Mesendoderm (in vitro differentiated cells): Measurements from ENCODE around the gene GDF9.

Experiments used
- DNase-seq: peaks from one replicate; pipeline ENCODE4 v3.0.0; 2013
- H2AK5ac ChIP-seq: 2 replicates; pipeline ENCODE4 v1.6.1; 2013; ENCODE audit warnings: low read length, inconsistent platforms
- H2BK120ac ChIP-seq: 2 replicates; pipeline ENCODE4 v1.6.1; 2013; ENCODE audit warnings: low read depth, mild to moderate bottlenecking, low read length, moderate library complexity, mixed read lengths
- H2BK15ac ChIP-seq: replicated peaks from 2 replicates; pipeline ENCODE4 v1.6.1; 2013; ENCODE audit warnings: low read depth, mild to moderate bottlenecking, moderate library complexity
- H2BK5ac ChIP-seq: 2 replicates; pipeline ENCODE4 v1.6.1; 2013; ENCODE audit warnings: low read length, inconsistent platforms
- H3K18ac ChIP-seq: 2 replicates; pipeline ENCODE4 v1.6.1; 2013; ENCODE audit warnings: mild to moderate bottlenecking, low read length, mixed read lengths
- H3K23ac ChIP-seq: one replicate; pipeline ENCODE4 v1.6.1; 2013; ENCODE audit warnings: low read length
- H3K27ac ChIP-seq: 2 replicates; pipeline ENCODE4 v1.5.1; 2013; ENCODE audit warnings: low read depth, mild to moderate bottlenecking, inconsistent platforms, low read length, moderate library complexity
- H3K27me3 ChIP-seq: 2 replicates; pipeline ENCODE4 v1.6.1; 2013; ENCODE audit warnings: low read length, control low read depth, mild to moderate bottlenecking, inconsistent platforms; ENCODE audit not compliant: insufficient read depth, poor library complexity
- H3K36me3 ChIP-seq: 2 replicates; pipeline ENCODE4 v1.6.1; 2013; ENCODE audit warnings: low read length, inconsistent platforms; ENCODE audit not compliant: control insufficient read depth, insufficient read depth
- H3K4ac ChIP-seq: one replicate; pipeline ENCODE4 v1.6.1; 2013; ENCODE audit warnings: low read depth, mild to moderate bottlenecking, low read length, moderate library complexity
- H3K4me1 ChIP-seq: 2 replicates; pipeline ENCODE4 v1.6.1; 2013; ENCODE audit warnings: low read depth, low read length, inconsistent platforms; ENCODE audit not compliant: control insufficient read depth
- H3K4me2 ChIP-seq: 2 replicates; pipeline ENCODE4 v1.6.1; 2013; ENCODE audit warnings: low read length
- H3K4me3 ChIP-seq: 2 replicates; pipeline ENCODE4 v1.5.1; 2013; ENCODE audit warnings: mild to moderate bottlenecking, low read length
- H3K56ac ChIP-seq: one replicate; pipeline ENCODE4 v1.6.1; 2013; ENCODE audit warnings: low read length
- H3K79me1 ChIP-seq: 2 replicates; pipeline ENCODE4 v1.6.1; 2013; ENCODE audit warnings: low read length, inconsistent platforms
- H3K79me2 ChIP-seq: 2 replicates; pipeline ENCODE4 v1.6.1; 2013; ENCODE audit warnings: mild to moderate bottlenecking, low read length; ENCODE audit not compliant: control insufficient read depth, insufficient read depth
- H3K9ac ChIP-seq: 2 replicates; pipeline ENCODE4 v1.6.1; 2013; ENCODE audit warnings: low read length, inconsistent platforms
- H4K5ac ChIP-seq: one replicate; pipeline ENCODE4 v1.6.1; 2013; ENCODE audit warnings: low read length
- H4K8ac ChIP-seq: one replicate; pipeline ENCODE4 v1.6.1; 2013; ENCODE audit warnings: low read depth, mild to moderate bottlenecking, control low read depth, low read length, moderate library complexity
- WGBS: extraction: QIAGEN DNeasy Blood & Tissue Kit; methylation state at CpG from one replicate; pipeline ENCODE4 v1.1.7; 2013; ENCODE audit warnings: low lambda C conversion rate, missing lambda C conversion rate; ENCODE audit not compliant: insufficient coverage; ENCODE audit errors: extremely low coverage; 5-methylcytosine and 5-hydroxymethylcytosine counted together

Gene GDF9

DNA sequence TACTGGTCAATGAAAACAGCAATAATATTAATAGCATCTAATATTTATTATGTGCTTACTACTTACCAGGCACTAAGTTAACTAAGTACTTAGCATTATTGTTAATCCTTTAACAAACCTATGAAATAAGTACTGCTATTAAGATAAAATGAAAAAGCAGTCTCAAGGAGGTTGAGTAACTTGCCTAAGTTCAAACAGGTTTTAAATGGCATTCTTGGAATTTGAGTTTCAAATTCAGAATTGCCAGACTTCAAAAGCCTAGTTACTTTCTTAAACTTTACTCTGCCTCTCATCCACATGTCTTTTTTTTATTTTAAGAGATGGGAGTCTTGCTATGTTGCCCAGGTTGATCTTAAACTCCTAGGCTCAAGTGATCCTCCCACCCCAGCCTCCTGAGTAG, 23.2 kb upstream of the GDF9 start:
- Histone ChIP-seq H2BK5ac (no peak overlapping the region), H3K79me1 (peaks cover 2% of the 10 kb centered on the region), H3K4me2 (no peak overlapping the region), H2AK5ac (no peak overlapping the region), H3K18ac (no peak overlapping the region), H4K8ac (no peak overlapping the region), H2BK15ac (no peak overlapping the region), H3K27ac (no peak overlapping the region), H3K4me3 (no peak overlapping the region), H3K4ac (no peak overlapping the region), H3K56ac (no peak overlapping the region), H3K9ac (no peak overlapping the region), H3K23ac (no peak overlapping the region), H3K4me1 (no peaks in the 10 kb centered on the region), H3K27me3 (no peaks in the 10 kb centered on the region), H4K5ac (no peak overlapping the region), H3K79me2 (no peaks in the 10 kb centered on the region), H3K36me3 (peaks cover 6% of the 10 kb centered on the region), H2BK120ac (no peak overlapping the region)
- DNase-seq, result no peak

DNA sequence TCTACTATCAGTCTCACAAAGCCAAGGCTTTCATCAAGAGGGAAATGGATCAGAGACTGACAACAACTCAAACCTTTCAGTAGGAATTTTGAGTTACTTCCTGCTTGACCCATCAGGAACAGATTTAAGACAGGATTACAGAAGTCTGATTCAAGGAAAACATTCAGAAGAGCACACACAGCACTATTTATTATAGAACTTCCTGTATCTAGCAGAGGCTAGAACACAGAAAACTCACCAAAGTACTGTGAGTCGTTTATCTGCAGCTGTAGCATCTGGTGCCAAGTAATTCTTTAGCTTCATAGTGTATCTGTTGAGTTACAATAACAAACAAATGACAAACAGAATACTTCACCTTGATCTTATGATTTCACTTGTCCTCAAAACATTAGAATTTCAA, 21.0 kb upstream of the GDF9 start:
- DNase-seq, result no peak
- Histone ChIP-seq H3K27ac (no peak overlapping the region), H3K4ac (no peak overlapping the region), H2BK15ac (no peak overlapping the region), H3K56ac (no peak overlapping the region), H4K8ac (no peak overlapping the region), H4K5ac (no peak overlapping the region), H3K27me3 (no peaks in the 10 kb centered on the region), H3K9ac (no peak overlapping the region), H3K79me2 (no peaks in the 10 kb centered on the region), H3K4me3 (no peak overlapping the region), H3K4me2 (no peak overlapping the region), H3K4me1 (no peaks in the 10 kb centered on the region), H3K23ac (no peak overlapping the region), H2AK5ac (no peak overlapping the region), H2BK120ac (no peak overlapping the region), H2BK5ac (no peak overlapping the region), H3K18ac (no peak overlapping the region), H3K79me1 (peaks cover 2% of the 10 kb centered on the region), H3K36me3 (peaks cover 4% of the 10 kb centered on the region)
- WGBS, result no CpG with 5 or more reads among the region's 1 CpG

GRCh38 chr5:132886064-132886823, 20.0 kb upstream of the GDF9 start:
- Histone ChIP-seq H3K9ac (no peak overlapping the region), H3K27ac (no peak overlapping the region)

DNA sequence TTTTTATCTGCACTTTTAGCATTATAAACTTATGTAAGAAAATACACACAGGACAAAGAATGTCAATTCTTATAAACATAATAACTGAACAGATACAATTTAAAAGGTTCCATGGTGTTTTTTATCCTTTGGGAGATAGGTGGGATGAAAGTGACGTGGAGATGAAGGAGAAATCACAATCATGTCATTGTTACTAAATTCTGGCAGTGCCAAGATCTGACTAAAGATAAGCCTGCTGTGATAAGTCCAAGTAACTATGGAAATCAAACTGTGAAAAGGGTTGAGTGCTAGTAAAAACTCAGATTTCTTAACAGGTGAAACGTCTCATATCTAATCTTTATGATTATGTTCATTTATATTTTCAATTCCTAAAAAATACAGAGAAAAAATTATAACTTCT, 18.3 kb upstream of the GDF9 start:
- DNase-seq, result no peak
- Histone ChIP-seq H3K18ac (no peak overlapping the region), H3K56ac (no peak overlapping the region), H3K27me3 (no peaks in the 10 kb centered on the region), H4K5ac (no peak overlapping the region), H2BK5ac (no peak overlapping the region), H3K79me2 (no peaks in the 10 kb centered on the region), H3K4me2 (no peak overlapping the region), H2AK5ac (no peak overlapping the region), H3K27ac (no peak overlapping the region), H3K4ac (no peak overlapping the region), H3K36me3 (peaks cover 7% of the 10 kb centered on the region), H4K8ac (no peak overlapping the region), H2BK15ac (no peak overlapping the region), H2BK120ac (no peak overlapping the region), H3K9ac (no peak overlapping the region), H3K4me1 (no peaks in the 10 kb centered on the region), H3K79me1 (peaks cover 2% of the 10 kb centered on the region), H3K23ac (no peak overlapping the region), H3K4me3 (no peak overlapping the region)
- WGBS, result no CpG with 5 or more reads among the region's 2 CpGs

More at GRCh38 chr5:132886064-132886823, 20.0 kb upstream of the GDF9 start:
- no peak overlapping the region for H2BK120ac ChIP-seq
- no peak overlapping the region for H3K4ac ChIP-seq
- no peak overlapping the region for H3K4me3 ChIP-seq
- no peak overlapping the region for H4K8ac ChIP-seq
- no peak overlapping the region for H3K56ac ChIP-seq
- peak; percentile 51 for DNase-seq
- H3K4me1 ChIP-seq, result no peaks in the 10 kb centered on the region
- H3K27me3 ChIP-seq, result no peaks in the 10 kb centered on the region
- H3K23ac ChIP-seq, result no peak overlapping the region
- H4K5ac ChIP-seq, result no peak overlapping the region
- H3K79me2 ChIP-seq, result no peaks in the 10 kb centered on the region
- no peak overlapping the region for H2AK5ac ChIP-seq
- WGBS, result no CpG with 5 or more reads among the region's 11 CpGs
- no peak overlapping the region for H2BK5ac ChIP-seq
- peaks cover 2% of the 10 kb centered on the region for H3K79me1 ChIP-seq
- H3K36me3 ChIP-seq, result peaks cover 4% of the 10 kb centered on the region
- H3K4me2 ChIP-seq, result no peak overlapping the region
- H3K18ac ChIP-seq, result no peak overlapping the region
- H2BK15ac ChIP-seq, result no peak overlapping the region

DNA sequence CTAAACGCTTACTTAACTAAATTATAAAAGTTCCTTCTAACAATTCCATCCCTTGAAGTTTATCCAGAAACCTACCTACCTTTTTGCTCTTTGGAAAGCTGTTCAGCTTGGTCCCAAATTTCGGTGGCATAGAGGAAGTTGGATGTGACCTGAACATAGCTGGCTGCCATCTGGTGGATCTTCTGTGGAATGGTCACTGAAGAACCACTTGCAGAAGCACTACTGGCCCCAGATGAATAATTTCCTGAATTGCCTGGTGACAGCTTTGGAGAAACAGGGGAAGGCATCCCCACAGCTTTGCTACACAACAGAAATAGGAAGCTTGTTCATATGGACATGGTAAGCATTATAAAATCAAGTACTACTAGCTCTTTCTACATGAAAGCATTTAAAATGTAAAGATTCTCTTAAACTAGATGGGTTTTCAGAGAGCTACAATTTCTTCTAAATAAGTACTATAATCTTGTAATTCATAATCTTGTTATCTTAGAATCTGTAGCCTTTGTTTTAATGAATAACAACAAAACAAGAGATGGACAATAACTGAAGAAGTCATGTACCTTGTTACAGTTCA, 17.1 kb upstream of the GDF9 start:
- Histone ChIP-seq H3K56ac (no peak overlapping the region), H2AK5ac (no peak overlapping the region), H3K27ac (no peak overlapping the region), H2BK120ac (no peak overlapping the region), H3K9ac (no peak overlapping the region), H2BK15ac (no peak overlapping the region), H3K4me3 (no peak overlapping the region), H3K4me1 (no peaks in the 10 kb centered on the region), H3K27me3 (no peaks in the 10 kb centered on the region), H3K4me2 (no peak overlapping the region), H3K4ac (no peak overlapping the region), H2BK5ac (no peak overlapping the region), H4K8ac (no peak overlapping the region), H3K18ac (no peak overlapping the region), H3K23ac (no peak overlapping the region), H4K5ac (no peak overlapping the region), H3K79me1 (peaks cover 2% of the 10 kb centered on the region), H3K36me3 (peaks cover 7% of the 10 kb centered on the region), H3K79me2 (no peaks in the 10 kb centered on the region)
- peak; percentile 82 for DNase-seq
- 100% methylated on average over 1 of the region's 2 CpGs for WGBS

- no peak overlapping the region for H2AK5ac ChIP-seq
- no peaks in the 10 kb centered on the region for H3K79me2 ChIP-seq
- H2BK120ac ChIP-seq, result no peak overlapping the region
- H2BK5ac ChIP-seq, result no peak overlapping the region
- no peak overlapping the region for H3K56ac ChIP-seq
- H3K4ac ChIP-seq, result no peak overlapping the region
- H3K9ac ChIP-seq, result no peak overlapping the region
- H4K5ac ChIP-seq, result no peak overlapping the region
- no peak overlapping the region for H3K4me3 ChIP-seq
- H2BK15ac ChIP-seq, result no peak overlapping the region
- H3K4me1 ChIP-seq, result no peaks in the 10 kb centered on the region
- H3K4me2 ChIP-seq, result no peak overlapping the region
- peaks cover 3% of the 10 kb centered on the region for H3K36me3 ChIP-seq
- H4K8ac ChIP-seq, result no peak overlapping the region
- no peak overlapping the region for H3K27ac ChIP-seq
- H3K18ac ChIP-seq, result no peak overlapping the region
- no peak overlapping the region for H3K23ac ChIP-seq
- no peaks in the 10 kb centered on the region for H3K79me1 ChIP-seq
- no peak for DNase-seq
- WGBS, result no CpG with 5 or more reads among the region's 3 CpGs
- no peaks in the 10 kb centered on the region for H3K27me3 ChIP-seq
These were observed 11.7 kb upstream of the GDF9 start for GRCh38 chr5:132877938-132878337.
